ENCODE data around the gene TEX13A.

TEX13A gene

GRCh38 chrX:105173071-105173470 is 47.4 kb downstream of the TEX13A start:
- no peak for DNase-seq (ENCODE audit: low read depth in 2 of 2)

All from activated CD4-positive, alpha-beta T cell treated with anti-CD3 and anti-CD28 coated beads for 24 hours (primary cell).